ENCODE measurements around the gene AURKB. TPM values are rescaled to one million over a fixed set of nuclear protein-coding genes. Genes with fewer than 3 reads are reported as not detected.
"Not testable (repeated sequence)": the region's sequence is repeated elsewhere in the genome, so short reads cannot be mapped to it uniquely, and the experiment has no call there.

AURKB gene
- total and polyA plus RNA-seq, 9 donors: 13.5 to 26.4 (median 22.8) TPM

- peaks cover 20% of the 10 kb centered on the region for H3K4me1 ChIP-seq (ENCODE audit: control insufficient read depth, insufficient read depth, low read length)
- peak; percentile 98 for DNase-seq
- no peaks in the 10 kb centered on the region for H3K36me3 ChIP-seq (ENCODE audit: control insufficient read depth, insufficient read depth, low read length)
- H3K27ac ChIP-seq (ENCODE audit: low read length): peak overlapping the region; percentile 100
- no peaks in the 10 kb centered on the region for H3K27me3 ChIP-seq (ENCODE audit: control insufficient read depth, insufficient read depth, low read length)
- under 1% methylated on average over 36 of the region's 45 CpGs for WGBS (ENCODE audit: insufficient coverage)
- no peaks in the 10 kb centered on the region for H3K9me3 ChIP-seq (replicated peaks; ENCODE audit: control insufficient read depth, low read depth, low read length)
- H3K4me3 ChIP-seq (ENCODE audit: low read length): peak overlapping the region; percentile 82
Measured at GRCh38 chr17:8220783-8221662, 10.6 kb upstream of the AURKB start.

- not testable (repeated sequence) for H3K27me3 ChIP-seq (ENCODE audit: control insufficient read depth, insufficient read depth, low read length); H3K27ac ChIP-seq (ENCODE audit: low read length); DNase-seq; H3K36me3 ChIP-seq (ENCODE audit: control insufficient read depth, insufficient read depth, low read length); H3K9me3 ChIP-seq (replicated peaks; ENCODE audit: control insufficient read depth, low read depth, low read length); H3K4me3 ChIP-seq (ENCODE audit: low read length)
- 86% methylated on average over 5 of the region's 15 CpGs for WGBS (ENCODE audit: insufficient coverage)
- H3K4me1 ChIP-seq (ENCODE audit: control insufficient read depth, insufficient read depth, low read length): peaks cover 12% of the 10 kb centered on the region
Measured at GRCh38 chr17:8214000-8214399, 3.6 kb upstream of the AURKB start.

GRCh38 chr17:8212312-8213180 lies 2.2 kb upstream of the AURKB start:
- DNase-seq: no peak
- Histone ChIP-seq H3K9me3 (replicated peaks; ENCODE audit: control insufficient read depth, low read depth, low read length) (no peaks in the 10 kb centered on the region), H3K4me3 (ENCODE audit: low read length) (no peak overlapping the region), H3K27ac (ENCODE audit: low read length) (no peak overlapping the region), H3K36me3 (ENCODE audit: control insufficient read depth, insufficient read depth, low read length) (peaks cover under 1% of the 10 kb centered on the region), H3K27me3 (ENCODE audit: control insufficient read depth, insufficient read depth, low read length) (peaks cover 4% of the 10 kb centered on the region), H3K4me1 (ENCODE audit: control insufficient read depth, insufficient read depth, low read length) (peaks cover 12% of the 10 kb centered on the region)
- WGBS (ENCODE audit: insufficient coverage): 66% methylated on average over 5 of the region's 14 CpGs

- no peak for DNase-seq
- peak overlapping the region; percentile 96 for H3K27ac ChIP-seq (ENCODE audit: low read length)
- no peaks in the 10 kb centered on the region for H3K9me3 ChIP-seq (replicated peaks; ENCODE audit: control insufficient read depth, low read depth, low read length)
- H3K27me3 ChIP-seq (ENCODE audit: control insufficient read depth, insufficient read depth, low read length): peaks cover 4% of the 10 kb centered on the region
- H3K36me3 ChIP-seq (ENCODE audit: control insufficient read depth, insufficient read depth, low read length): peaks cover 11% of the 10 kb centered on the region
- H3K4me3 ChIP-seq (ENCODE audit: low read length): peak overlapping the region; percentile 64
- peaks cover 12% of the 10 kb centered on the region for H3K4me1 ChIP-seq (ENCODE audit: control insufficient read depth, insufficient read depth, low read length)
- 0% methylated on average over 5 of the region's 22 CpGs for WGBS (ENCODE audit: insufficient coverage)
Measured at GRCh38 chr17:8210761-8211458, 535 bp upstream of the AURKB start.

- no peaks in the 10 kb centered on the region for H3K27me3 ChIP-seq (ENCODE audit: control insufficient read depth, insufficient read depth, low read length)
- 88% methylated on average over 12 of the region's 12 CpGs for WGBS (ENCODE audit: insufficient coverage)
- H3K27ac ChIP-seq (ENCODE audit: low read length): no peak overlapping the region
- no peak overlapping the region for H3K4me3 ChIP-seq (ENCODE audit: low read length)
- no peak for DNase-seq
- no peaks in the 10 kb centered on the region for H3K9me3 ChIP-seq (replicated peaks; ENCODE audit: control insufficient read depth, low read depth, low read length)
- H3K36me3 ChIP-seq (ENCODE audit: control insufficient read depth, insufficient read depth, low read length): peaks cover 23% of the 10 kb centered on the region
- H3K4me1 ChIP-seq (ENCODE audit: control insufficient read depth, insufficient read depth, low read length): peaks cover 12% of the 10 kb centered on the region
Measured at GRCh38 chr17:8206536-8206935, 3.8 kb downstream of the AURKB start.

- no peak for DNase-seq
- H3K9me3 ChIP-seq (replicated peaks; ENCODE audit: control insufficient read depth, low read depth, low read length): no peaks in the 10 kb centered on the region
- 84% methylated on average over 13 of the region's 19 CpGs for WGBS (ENCODE audit: insufficient coverage)
- H3K36me3 ChIP-seq (ENCODE audit: control insufficient read depth, insufficient read depth, low read length): peaks cover 26% of the 10 kb centered on the region
- no peak overlapping the region for H3K4me3 ChIP-seq (ENCODE audit: low read length)
- H3K27ac ChIP-seq (ENCODE audit: low read length): no peak overlapping the region
- H3K27me3 ChIP-seq (ENCODE audit: control insufficient read depth, insufficient read depth, low read length): no peaks in the 10 kb centered on the region
- H3K4me1 ChIP-seq (ENCODE audit: control insufficient read depth, insufficient read depth, low read length): peaks cover 7% of the 10 kb centered on the region
Measured at GRCh38 chr17:8204761-8205555, 5.4 kb downstream of the AURKB start.

GRCh38 chr17:8192070-8192815 lies 18.1 kb downstream of the AURKB start:
- Histone ChIP-seq H3K4me1 (ENCODE audit: control insufficient read depth, insufficient read depth, low read length) (peaks cover 40% of the 10 kb centered on the region), H3K36me3 (ENCODE audit: control insufficient read depth, insufficient read depth, low read length) (no peaks in the 10 kb centered on the region), H3K4me3 (ENCODE audit: low read length) (peak overlapping the region; percentile 32), H3K27ac (ENCODE audit: low read length) (peak overlapping the region; percentile 94), H3K9me3 (replicated peaks; ENCODE audit: control insufficient read depth, low read depth, low read length) (no peaks in the 10 kb centered on the region), H3K27me3 (ENCODE audit: control insufficient read depth, insufficient read depth, low read length) (no peaks in the 10 kb centered on the region)
- DNase-seq: peak; percentile 98
- WGBS (ENCODE audit: insufficient coverage): 3% methylated on average over 5 of the region's 12 CpGs

- no peaks in the 10 kb centered on the region for H3K9me3 ChIP-seq (replicated peaks; ENCODE audit: control insufficient read depth, low read depth, low read length)
- no peaks in the 10 kb centered on the region for H3K36me3 ChIP-seq (ENCODE audit: control insufficient read depth, insufficient read depth, low read length)
- peak overlapping the region; percentile 84 for H3K27ac ChIP-seq (ENCODE audit: low read length)
- no peak for DNase-seq
- H3K4me3 ChIP-seq (ENCODE audit: low read length): peak overlapping the region; percentile 25
- H3K27me3 ChIP-seq (ENCODE audit: control insufficient read depth, insufficient read depth, low read length): no peaks in the 10 kb centered on the region
- peaks cover 45% of the 10 kb centered on the region for H3K4me1 ChIP-seq (ENCODE audit: control insufficient read depth, insufficient read depth, low read length)
- 23% methylated on average over 2 of the region's 6 CpGs for WGBS (ENCODE audit: insufficient coverage)
Measured at GRCh38 chr17:8190506-8190905, 19.9 kb downstream of the AURKB start.
